ENCODE results near the gene COX6A1.

- TF ChIP-seq EZH2 (IDR thresholded peaks at IDR 0.05; ENCODE audit: borderline replicate concordance, insufficient read depth, low read length, poor library complexity, severe bottlenecking) = no peak
- TF ChIP-seq, protein P1, sequence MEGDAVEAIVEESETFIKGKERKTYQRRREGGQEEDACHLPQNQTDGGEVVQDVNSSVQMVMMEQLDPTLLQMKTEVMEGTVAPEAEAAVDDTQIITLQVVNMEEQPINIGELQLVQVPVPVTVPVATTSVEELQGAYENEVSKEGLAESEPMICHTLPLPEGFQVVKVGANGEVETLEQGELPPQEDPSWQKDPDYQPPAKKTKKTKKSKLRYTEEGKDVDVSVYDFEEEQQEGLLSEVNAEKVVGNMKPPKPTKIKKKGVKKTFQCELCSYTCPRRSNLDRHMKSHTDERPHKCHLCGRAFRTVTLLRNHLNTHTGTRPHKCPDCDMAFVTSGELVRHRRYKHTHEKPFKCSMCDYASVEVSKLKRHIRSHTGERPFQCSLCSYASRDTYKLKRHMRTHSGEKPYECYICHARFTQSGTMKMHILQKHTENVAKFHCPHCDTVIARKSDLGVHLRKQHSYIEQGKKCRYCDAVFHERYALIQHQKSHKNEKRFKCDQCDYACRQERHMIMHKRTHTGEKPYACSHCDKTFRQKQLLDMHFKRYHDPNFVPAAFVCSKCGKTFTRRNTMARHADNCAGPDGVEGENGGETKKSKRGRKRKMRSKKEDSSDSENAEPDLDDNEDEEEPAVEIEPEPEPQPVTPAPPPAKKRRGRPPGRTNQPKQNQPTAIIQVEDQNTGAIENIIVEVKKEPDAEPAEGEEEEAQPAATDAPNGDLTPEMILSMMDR (IDR thresholded peaks at IDR 0.05; ENCODE audit: poor library complexity, severe bottlenecking) = no peak
Observed at GRCh38 chr12:120455302-120455701, 17.4 kb downstream of the COX6A1 start.

All from neural cell (in vitro differentiated cells).